PFSK-1 (cell line): ENCODE data around the gene SLC35A4.

ENCODE experiments used
- FOXP2 ChIP-seq: optimal IDR thresholded peaks from 2 replicates; pipeline ENCODE3; 2011; ENCODE audit warnings: borderline replicate concordance, control low read depth, inconsistent platforms; ENCODE audit not compliant: insufficient read depth; ENCODE audit errors: extremely low read length, extremely low read depth
- POLR2AphosphoS5 ChIP-seq: IDR thresholded peaks from 2 replicates; pipeline ENCODE4 v1.6.1; 2012; ENCODE audit warnings: low read depth, mild to moderate bottlenecking, control low read depth, low read length, moderate library complexity
- REST ChIP-seq, 2 experiments: IDR thresholded peaks; 2 replicates each; pipeline versions ENCODE4 v1.6.1 to v1.8.0; 2011 to 2012; ENCODE audit warnings: low read depth in 2 of 2, low read length in 2 of 2, control low read depth in 1 of 2, inconsistent platforms in 1 of 2, mild to moderate bottlenecking in 1 of 2, moderate library complexity in 1 of 2; ENCODE audit not compliant: insufficient read depth in 1 of 2
- SIN3A ChIP-seq: IDR thresholded peaks from 2 replicates; pipeline ENCODE4 v1.6.1; 2012; ENCODE audit warnings: mild to moderate bottlenecking, low read length, moderate library complexity, borderline replicate concordance; ENCODE audit not compliant: insufficient read depth
- TAF1 ChIP-seq: IDR thresholded peaks from 2 replicates; pipeline ENCODE4 v1.6.1; 2012; ENCODE audit warnings: low read length, control low read depth, borderline replicate concordance; ENCODE audit not compliant: insufficient read depth

SLC35A4 gene

DNA sequence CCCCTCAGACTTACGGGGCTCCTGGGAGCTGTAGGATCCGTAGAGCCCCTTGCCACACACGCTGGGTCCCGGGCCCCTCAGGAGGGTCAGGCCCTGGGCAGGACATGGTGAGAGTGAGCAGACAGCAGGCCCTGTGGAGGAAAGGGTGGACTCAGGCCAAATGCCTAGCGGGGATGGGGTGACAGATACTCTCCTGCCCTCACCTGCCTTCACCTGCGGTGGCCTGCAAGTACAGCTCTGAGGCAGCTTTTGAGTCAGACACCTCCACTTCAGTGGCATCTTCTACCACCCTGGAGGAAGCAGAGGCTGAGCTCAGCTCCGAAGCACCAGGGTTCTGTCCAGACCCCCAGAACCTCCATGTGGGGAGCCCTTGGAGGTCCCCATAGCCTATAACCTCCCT lies 26.2 kb downstream of the SLC35A4 start:
- TF ChIP-seq SIN3A: no peak
- TF ChIP-seq TAF1: no peak
- TF ChIP-seq FOXP2: no peak
- TF ChIP-seq POLR2AphosphoS5: no peak
- no peak for TF ChIP-seq REST (IDR thresholded peaks at IDR 0.05; ENCODE audit: insufficient read depth in 1 of 2, low read depth in 2 of 2, low read length in 2 of 2)

DNA sequence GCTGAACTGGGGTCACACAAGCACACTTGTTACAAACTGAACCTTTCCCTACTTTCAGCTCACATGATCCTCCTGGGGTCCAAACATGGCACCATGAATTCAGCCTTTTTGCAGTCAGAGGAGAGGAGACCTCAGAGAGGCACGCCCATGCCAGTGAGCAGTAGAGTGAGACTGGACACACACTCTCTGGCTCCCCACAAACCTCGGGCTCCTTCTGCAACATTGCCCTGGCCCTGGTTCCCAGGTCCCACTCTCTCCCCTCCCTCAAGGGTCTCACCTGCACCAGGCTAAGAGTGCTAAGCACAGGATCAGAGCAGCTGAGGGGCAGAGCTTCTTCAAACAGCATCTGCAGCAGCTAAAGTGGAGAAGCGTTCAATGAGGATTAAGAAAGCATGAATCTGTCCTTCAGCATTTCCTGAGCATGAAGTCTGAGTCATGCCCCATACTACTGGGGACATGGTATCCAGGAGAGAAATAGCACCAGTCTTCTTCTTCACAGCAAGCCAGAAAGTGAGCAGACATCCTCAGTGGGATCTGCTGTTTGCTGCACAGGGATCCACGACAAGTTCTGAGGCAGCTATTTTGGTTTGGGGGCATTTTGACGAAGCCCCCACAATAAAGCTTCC lies 27.2 kb downstream of the SLC35A4 start:
- no peak for TF ChIP-seq REST (IDR thresholded peaks at IDR 0.05; ENCODE audit: insufficient read depth in 1 of 2, low read depth in 2 of 2, low read length in 2 of 2)
- TF ChIP-seq TAF1: no peak
- no peak for TF ChIP-seq FOXP2
- TF ChIP-seq SIN3A: no peak
- no peak for TF ChIP-seq POLR2AphosphoS5

DNA sequence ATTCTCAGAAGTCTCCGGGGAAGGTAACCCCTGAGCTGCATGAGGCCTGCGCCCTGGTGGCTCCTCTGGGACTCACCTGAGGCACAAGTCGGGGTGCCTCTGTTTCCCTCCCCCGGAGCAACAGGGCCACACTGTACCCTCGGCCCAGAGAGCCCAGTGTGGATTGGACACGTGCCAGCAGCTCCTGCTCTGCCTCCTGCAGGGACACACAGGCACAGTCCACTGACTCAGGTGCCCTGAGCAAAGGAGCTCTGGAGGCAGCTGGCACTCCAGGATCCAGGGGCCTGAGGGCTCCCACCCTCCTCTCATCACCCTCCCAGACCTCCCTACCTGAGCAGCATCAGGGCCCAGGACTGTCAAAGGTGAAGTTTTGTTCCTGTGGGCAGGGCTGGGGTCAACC lies 29.5 kb downstream of the SLC35A4 start:
- TF ChIP-seq REST (IDR thresholded peaks at IDR 0.05; ENCODE audit: insufficient read depth in 1 of 2, low read depth in 2 of 2, low read length in 2 of 2): no peak
- no peak for TF ChIP-seq FOXP2
- no peak for TF ChIP-seq TAF1
- TF ChIP-seq SIN3A: no peak
- TF ChIP-seq POLR2AphosphoS5: no peak

- no peak for TF ChIP-seq SIN3A
- no peak for TF ChIP-seq TAF1
- TF ChIP-seq FOXP2: no peak
- TF ChIP-seq REST (IDR thresholded peaks at IDR 0.05; ENCODE audit: insufficient read depth in 1 of 2, low read depth in 2 of 2, low read length in 2 of 2): no peak
- no peak for TF ChIP-seq POLR2AphosphoS5
Measured at GRCh38 chr5:140595538-140596300, 31.1 kb downstream of the SLC35A4 start.
